IPS-NIHi7 (cell line): ENCODE data around the gene SUSD4.

Experiments used
- DNase-seq: peaks from one replicate; pipeline ENCODE4 v3.0.0; 2012; ENCODE audit warnings: mixed read lengths; ENCODE audit errors: extremely low spot score

Gene SUSD4

DNA sequence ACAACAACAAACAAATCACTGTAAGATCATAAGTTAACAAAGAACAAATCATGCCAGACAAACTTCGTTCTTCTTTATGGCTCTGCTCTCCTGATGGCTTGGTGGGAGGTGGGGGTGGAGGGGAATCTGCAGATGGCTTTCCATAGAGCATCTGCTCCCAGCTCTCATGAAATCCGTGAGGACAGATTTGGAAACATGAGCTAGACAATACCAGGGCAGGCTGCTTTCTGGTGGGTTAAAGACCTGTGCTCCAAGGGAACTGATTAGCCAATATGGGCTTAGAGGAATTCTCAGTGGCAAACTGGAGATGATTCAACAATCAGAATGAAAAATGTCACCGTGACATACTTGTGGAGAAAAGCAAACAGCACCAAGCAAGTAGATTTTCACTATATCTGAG lies 151.5 kb downstream of the SUSD4 start:
- no peak for DNase-seq

DNA sequence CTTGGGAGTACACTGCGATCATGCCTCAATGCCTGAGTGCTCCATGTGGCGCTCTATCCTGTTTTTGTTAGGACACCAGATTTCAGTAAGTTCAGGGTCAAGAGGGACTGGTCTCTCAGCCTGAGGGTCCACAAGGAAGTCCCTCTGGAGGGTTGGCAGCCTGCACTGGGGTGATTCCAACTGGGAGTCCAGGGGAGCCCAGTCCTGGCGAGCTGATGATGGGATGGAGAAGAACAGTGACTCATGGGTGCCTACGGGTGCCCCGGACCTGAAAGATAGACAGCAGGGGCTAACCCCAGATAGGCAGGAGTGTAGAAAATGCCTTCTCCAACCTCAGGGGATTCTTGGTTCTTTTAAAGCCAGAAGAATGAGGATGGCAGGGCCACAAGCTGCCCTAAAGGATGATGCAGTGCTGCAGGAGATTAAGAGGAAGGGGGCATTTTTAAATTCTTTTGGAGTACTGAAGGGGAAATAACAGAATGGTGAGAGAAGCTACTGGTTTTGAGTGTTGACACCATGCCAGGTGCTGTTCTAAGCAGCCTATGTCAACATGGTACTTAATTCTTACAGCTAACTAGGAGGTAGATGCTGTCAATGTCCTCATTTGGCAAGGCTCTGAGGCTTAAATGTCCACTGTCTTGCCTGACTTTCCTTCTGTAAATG lies 152.5 kb downstream of the SUSD4 start:
- DNase-seq = no peak

DNA sequence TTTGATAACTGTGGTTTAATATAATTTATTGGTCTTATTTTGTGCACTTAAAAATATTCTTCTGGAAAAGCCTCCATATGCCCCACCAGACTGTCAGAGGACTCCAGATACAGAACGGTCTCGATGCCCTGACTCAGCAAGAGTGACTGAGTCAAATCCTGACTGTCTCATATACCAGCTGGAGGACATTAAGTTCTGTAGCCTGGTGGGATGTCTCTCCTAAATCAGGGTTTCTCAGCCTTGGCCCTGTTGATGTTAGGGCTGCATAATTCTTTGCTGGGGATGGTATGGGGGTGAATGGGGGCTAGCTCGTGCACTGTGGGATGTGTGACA lies 153.2 kb downstream of the SUSD4 start:
- no peak for DNase-seq

DNA sequence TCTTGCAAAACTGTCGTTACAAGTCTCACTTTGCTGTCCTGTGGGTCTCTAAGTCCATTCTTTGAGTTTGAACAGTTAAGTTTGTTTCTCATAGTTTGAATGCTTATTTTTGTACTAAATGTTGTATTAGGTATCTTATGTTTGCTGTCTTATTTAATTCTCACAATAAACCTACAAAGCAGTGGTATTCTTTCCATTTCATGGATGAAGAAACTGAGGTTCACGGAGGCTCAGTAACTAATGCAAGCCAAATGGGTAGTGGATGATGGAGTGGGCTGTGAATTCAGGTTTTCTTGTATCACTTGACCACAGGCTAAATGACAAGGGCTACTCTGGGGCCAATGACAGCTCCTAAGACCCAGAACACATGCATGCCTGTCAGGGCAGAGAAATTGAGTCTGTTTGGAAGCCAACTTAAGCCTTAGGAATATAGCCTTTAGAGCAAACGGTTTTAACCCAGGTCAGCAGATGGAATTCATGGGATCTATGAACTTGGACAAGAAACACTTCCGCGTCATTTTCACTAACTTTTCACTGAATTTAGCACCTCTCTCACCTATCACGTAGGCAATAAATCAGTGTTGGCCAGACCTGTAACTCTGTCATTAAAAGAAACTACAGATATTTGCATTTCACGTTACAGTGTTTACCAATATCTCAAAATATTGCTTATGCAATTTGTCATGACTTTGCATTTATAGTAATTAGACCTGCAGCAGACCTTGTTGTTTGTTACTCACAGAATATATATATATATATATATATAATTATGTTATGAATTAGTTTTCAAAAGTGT lies 153.8 kb downstream of the SUSD4 start:
- DNase-seq = no peak

DNA sequence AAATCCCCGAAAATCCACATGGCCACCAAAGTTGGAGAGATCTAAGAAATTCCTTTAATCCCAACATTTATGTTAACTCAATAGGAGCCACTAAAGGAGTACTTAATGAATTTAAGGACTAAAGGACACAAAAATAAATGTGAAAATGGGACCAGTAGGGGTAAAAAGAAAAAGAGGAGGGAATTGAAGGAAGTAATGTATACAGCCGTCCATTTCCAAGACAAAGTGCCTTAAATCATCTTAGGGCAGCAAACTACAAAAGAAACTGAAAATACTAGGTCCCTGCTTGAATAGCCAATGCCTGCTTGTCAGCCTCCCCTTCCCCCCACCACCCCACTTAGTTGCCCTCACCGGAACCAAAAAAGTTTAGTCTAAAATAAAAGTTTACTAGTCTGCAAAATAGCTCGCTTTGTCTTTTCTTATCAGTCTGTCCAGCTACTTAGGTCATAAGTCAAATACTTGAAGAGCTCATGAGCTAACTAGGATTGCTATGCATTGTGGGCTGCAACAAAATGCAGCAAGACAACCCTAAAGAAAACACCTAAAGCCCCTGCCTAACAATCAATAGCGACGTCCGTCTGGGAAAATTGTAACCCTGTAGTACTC lies 154.6 kb downstream of the SUSD4 start:
- DNase-seq = no peak

DNA sequence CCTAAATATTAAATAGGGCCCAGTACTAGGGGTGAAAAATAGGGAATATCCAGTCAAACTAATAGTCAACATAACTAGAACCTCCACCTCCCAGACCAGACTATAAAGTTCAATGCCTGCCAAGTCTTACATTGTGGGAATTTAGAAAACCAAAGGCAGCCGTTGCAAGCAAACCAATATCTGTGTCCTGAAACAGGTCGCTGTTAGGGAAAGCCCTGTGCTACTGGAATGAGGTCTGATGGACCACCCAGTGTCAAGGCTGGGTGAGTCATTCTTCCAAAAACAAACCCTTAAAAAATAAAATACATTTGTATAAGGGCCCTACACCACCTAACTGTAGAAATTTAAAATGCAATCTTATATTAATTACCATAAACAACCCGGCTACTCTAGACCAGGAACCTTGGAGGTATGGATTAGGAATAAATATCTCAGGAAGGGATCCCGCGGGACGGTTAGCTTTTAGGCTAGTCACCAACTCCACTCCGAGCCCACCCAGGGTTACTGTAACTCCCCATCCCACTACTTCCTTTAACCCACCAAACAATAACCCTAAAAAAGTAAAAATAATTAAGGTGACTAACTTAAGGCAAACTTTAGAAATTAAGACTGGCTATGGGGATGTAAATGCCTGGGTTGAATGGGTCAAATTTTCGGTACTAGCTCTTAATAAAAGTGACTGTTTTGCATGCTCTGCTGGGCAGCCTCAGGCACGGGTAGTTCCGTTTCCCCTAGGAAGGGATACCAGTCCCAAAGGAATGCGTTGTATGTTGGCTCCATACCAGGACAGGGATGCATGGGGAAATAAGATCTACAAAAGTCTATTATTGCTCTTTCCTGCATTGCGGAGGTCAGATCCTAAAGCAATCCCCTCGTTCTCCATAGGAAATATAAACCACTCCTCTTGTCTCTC lies 155.6 kb downstream of the SUSD4 start:
- no peak for DNase-seq

DNA sequence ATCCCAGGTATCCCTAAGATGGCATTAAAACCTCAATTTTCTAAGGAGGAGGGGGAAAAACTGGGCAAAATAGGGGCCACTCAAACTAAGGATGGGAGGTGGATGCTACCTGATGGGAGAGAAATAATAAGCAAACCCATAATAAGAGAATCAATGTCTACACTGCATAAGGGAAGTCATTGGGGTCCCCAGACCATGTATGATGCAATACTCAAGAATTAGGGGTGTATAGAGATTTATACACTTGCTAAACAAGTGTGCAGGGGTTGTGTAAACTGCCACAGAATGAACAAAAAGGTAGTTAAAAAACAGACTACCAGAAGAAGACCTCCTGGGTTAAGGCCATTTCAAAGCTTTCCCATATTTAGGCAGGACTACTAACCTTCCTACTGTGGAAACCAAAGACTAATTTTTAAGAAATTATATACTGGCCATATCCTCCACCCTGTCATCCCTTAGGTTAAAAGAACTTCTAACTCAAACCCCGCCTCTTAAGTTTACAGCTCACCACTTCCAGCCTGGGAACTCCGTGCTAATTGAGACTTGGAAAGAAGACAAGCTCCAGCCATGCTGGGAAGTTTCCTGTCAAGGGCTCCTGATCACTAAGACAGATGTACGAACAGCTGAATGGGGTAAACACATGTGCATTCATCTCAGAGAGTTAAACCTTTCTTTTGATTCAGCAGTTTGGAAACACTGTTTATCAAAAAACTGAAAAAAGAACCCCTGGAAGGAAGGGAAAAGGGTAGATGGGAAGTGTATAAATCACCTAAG lies 156.5 kb downstream of the SUSD4 start:
- DNase-seq = no peak

DNA sequence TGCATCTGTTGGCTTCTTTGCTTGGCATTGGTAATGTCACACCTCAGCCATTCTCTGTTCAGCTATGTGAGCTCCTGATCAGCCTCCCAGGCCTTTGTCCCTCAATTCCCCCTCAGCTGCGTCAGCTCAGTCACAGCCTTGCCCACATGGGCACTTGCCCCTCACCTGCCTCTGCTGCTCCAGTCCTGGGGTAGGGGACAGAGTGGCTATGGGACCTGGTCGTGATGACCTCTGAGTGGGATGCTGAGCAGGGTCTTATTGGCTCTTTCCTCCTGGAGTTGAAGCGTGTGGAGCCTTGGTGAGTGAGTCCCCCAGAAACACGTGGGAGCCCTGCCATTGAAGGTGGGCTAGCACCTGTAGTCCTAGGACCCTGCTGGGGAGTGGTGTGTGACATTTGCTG lies 159.6 kb downstream of the SUSD4 start:
- no peak for DNase-seq

DNA sequence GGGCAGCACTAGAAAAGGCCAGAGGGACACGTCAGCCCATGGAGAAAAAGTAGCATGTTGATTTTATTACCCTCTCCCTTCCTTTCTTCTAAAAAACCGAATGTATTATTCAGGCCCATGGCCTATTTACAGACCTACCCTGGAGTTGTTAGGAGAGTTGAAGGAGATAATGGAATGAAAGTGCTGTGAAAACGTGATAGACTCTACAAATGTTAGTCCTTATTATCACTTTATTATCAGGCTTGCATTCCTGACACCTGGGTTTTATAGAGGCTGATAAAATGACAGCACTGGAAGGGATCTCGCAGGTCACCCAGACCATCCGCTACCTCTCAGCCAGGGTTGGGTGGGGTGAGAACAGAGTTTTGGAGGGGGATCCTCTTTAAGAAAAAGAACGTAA lies 160.3 kb downstream of the SUSD4 start:
- no peak for DNase-seq

DNA sequence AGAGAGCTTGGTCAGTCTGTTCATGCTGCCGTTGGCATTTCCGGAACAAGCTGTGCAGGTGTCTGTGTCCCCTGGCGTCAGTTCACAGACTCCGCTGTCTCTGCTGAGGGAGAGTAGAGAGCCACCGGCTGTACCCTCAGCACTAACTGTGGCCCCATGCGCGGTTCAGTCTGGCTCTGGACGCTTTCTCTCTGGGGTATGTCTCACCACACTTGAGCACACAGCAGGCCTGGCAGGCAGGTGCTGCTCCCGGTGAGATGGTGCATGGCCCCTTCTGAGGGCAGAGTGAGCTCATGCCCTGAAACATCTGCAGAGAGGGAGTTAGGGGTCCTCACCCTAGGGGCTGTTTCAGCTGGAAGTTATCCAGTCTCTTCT lies 161.0 kb downstream of the SUSD4 start:
- no peak for DNase-seq

DNA sequence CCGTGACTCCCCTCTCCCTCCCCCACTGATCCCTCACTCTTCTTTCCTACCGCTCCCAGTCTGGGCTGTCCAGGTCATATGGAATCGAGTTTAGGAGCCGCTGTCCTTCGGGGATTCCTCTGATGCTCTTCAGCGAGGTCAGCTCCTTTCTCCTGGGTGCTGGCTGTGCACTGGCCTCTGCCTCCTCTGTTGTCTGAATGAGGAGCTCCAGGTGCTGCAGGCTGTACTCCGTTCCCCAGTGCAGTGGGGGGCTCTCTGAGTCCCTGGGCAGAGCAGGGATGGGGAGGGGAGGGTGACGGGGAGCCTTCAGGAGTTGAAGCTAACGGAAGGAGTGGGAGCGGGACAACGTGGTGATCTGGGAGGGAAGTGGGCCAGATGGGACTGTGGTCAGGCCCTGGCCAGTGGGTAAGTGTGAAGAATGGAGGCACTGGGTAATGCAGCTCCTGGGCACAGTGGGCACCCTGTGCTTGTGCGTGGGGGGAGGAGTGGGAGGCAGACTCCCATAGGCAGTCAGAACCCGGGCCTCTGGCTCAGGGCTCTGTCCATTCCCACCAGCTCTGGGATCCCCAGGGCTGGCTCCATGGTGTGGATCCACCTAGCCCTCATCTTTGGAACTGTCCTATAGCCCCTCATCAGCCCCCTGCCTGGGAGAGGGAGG lies 161.5 kb downstream of the SUSD4 start:
- no peak for DNase-seq

DNA sequence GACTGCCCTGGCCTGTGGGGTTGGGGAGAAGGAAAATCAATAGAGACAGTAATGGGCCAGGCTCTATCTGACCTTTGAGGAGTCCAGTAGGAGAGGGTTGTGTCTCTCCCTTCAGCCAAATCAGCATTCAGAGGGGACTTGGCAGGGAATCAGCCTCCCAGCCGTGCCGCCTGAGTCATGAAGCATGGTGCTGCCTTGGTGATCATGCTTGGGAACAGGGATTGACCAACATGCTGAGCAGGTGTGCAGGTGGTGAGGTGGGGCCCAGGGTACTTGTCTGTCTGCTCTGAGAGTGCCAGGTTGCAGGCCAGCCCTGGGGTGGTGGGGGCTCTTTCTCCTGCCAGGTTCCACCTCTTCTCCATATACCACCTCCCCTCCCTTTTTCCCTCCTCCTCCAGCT lies 162.0 kb downstream of the SUSD4 start:
- DNase-seq = no peak

DNA sequence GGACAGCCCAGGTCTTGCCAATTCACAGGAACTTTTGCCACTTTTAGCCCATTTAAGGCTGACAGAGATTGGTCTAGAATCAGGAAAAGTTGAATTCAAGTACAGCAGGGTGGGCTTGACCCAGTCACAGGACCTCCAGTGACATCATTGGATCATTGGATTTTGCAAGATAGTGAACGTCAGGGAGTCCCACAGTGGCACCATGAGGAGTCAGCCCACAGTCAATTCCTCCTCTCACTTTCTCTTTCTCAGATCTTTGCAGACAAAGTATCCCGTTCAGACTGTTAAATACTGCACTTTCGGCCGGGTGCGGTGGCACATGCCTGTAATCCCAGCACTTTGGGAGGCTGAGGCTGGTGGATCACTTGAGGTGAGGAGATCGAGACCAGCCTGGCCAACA lies 163.1 kb downstream of the SUSD4 start:
- no peak for DNase-seq

DNA sequence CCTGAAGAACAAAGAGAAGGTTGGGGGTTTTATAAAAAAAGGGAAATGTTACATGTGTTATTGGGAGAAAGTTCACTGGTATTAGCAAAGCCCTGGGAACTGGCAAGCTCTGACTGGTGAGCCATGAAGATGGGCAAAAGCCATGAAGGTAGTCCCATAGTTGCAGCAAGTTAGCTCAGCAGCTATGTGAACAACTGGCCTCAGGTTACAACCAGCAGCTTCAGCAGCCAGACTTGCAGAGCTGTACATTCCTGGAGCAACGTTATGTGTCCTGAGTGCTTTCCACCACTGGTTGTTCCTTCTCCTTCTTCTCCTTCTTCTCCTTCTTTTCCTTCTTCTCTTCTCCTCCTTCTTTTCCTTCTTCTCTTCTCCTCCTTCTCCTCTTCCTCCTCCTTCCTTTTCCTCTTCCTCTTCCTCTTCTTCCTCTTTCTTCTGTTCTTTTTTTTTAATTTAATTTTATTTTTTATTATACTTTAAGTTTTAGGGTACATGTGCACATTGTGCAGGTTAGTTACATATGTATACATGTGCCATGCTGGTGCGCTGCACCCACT lies 164.8 kb downstream of the SUSD4 start:
- DNase-seq = no peak

DNA sequence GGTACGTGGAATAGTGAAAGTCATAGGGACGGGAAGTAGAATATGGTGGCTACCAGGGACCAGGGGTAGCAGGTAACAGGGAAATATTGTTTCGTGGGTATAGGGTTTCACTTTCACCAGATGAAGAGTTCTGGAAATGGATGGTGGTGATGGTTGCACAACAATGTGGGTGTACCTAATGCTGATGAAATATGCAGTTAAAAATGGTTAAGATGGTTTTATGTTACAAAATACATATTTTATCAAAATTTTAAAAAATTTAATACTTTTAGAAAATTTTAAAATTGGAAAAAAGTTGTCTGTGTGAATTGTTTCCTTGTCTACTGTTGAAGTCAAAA lies 165.4 kb downstream of the SUSD4 start:
- DNase-seq = no peak

DNA sequence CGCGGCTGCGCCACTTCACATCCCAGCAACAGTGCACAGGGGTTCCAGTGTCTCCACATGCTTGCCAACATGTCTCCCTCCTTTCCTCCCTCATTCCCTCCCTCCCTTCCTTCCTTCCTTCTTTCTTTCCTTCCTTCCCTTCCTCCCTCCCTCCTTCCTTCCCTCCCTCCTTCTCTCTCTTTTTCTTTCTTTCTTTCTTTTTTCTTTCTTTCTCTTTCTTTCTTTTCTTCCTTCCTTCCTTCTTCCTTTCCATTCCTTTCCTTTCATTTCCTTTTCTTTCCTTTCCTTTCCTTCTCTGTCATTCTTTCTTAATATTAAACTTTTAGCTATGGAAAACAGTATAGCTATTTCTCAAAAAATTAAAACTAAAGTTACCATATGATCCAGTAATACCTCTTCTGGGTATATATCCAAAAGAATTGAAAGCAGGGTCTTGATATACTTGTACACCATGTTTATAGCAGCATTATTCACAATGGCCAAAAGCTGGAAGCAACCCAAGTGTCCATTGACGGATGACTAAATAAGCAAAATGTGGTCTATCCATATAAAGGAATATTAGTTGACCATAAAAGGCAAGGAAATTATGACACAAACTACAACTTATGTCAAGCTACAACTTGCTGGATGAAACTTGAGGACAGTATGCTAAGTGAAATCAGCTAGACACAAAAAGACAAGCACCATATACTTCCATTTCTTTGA lies 165.9 kb downstream of the SUSD4 start:
- DNase-seq = no peak

DNA sequence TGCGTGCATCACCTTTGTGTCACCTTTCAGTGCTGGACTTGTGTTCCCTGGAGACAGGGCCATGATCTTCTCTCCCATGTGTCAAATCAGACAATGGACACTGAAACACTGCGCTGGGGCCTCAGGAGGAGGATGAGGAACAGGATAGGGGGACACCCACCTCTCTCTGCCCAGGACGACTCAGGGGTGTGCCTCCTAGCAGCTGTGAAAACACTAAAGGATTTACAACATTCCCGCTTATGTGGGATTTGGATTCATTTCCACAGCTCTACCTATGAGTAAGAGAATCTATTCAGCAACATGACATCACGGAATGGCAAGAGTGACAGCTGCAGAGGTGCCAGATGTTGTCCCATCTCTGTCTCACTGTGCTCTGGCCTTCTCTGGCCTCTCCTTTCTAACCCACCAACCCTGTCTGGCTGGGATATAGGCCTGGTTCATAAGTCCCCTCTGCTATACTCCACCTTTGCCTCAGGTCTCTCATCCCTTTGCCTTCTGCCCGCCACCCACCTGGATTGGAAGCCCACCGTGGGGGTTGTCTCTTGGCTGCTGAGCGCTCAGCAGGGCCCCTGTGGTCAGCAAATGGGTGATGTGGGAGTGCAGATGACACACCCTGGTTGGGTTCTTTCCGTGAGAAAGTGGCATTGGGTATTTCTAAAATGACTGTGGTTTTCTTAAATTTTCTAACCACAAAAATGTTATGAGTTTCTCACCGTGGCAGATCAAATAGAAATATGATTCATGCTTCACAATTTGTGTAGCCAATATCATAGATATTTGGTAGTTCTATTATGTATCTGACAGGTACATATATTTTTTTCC lies 173.9 kb downstream of the SUSD4 start:
- no peak for DNase-seq

DNA sequence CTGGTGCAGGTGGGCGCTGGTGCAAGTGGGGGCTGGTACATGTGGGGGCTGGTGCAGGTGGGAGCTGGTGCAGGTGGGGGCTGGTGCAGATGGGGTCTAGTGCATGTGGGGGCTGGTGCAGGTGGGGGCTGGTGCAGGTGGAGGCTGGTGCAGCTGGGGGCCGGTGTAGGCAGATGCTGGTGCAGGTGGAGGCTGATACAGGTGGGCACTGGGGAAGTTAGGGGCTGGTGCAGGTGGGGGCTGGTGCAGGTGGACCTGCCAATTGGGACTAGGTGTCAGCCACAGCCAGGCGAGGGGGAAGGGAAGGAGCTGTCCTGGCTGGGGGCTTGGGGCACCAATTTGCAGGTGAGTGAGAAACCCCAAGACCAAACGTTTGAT lies 174.5 kb downstream of the SUSD4 start:
- no peak for DNase-seq

DNA sequence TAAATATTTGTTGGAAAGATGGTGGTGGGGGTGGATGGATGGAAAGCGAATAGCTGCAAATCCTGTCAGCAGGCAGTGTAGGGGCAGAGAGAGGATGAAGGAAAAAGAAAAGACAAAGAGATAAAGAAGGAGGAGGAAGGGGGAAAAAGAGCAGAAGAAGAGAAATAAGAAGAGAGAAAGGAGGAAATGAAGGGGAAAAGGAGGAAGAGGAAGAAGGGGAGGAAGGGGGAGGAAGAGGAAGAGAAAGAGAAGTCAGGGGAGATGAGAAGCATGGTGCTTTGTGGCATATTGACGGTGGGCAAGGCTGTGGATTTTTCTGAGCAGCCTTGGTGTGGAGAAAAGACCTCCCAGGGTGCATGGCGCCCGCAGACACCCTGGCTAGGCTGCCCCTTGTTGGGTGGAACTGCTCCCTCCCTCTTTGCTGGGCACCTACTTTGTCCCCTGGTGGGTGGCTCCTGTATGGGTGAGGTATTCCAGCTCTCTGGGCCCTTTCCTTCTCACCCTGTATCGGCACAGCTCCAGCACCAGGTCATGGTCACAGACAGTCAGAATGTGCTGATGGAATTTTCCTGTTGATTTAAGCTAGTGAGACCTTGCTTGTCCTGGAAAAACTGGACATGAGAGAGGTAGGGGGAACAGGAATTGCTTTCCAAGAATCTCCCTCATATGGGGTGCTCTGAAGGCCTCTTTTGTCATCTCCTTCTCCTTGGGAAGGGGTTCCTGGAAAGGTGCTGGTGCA lies 175.2 kb downstream of the SUSD4 start:
- no peak for DNase-seq
